ENCODE data around the gene DNAAF6.

DNA sequence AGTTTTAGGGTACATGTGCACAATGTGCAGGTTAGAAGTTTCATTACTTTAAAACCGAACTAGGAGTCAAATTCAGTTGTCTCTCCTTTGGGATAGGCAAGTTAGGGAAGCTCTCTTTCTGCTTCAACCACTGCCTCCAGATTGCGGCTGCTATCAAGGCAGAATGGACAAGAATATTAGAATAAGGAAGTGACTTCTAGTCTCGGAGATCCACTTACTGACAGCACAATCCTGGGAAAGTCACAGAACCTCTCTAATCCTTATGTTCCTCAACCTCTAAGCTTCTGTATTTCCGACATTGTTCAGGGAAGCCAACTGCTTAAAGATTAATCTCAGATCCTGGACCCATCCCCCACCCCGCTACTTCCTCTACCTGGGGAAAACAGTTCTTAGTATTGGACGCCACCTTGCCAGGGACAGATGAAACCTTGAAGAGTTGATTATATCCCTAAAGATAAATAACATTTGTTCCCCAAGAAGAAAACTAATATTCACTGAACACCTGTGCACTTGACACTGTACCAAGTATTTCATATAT is 2.3 kb upstream of the DNAAF6 start:
- TF ChIP-seq, protein P1, sequence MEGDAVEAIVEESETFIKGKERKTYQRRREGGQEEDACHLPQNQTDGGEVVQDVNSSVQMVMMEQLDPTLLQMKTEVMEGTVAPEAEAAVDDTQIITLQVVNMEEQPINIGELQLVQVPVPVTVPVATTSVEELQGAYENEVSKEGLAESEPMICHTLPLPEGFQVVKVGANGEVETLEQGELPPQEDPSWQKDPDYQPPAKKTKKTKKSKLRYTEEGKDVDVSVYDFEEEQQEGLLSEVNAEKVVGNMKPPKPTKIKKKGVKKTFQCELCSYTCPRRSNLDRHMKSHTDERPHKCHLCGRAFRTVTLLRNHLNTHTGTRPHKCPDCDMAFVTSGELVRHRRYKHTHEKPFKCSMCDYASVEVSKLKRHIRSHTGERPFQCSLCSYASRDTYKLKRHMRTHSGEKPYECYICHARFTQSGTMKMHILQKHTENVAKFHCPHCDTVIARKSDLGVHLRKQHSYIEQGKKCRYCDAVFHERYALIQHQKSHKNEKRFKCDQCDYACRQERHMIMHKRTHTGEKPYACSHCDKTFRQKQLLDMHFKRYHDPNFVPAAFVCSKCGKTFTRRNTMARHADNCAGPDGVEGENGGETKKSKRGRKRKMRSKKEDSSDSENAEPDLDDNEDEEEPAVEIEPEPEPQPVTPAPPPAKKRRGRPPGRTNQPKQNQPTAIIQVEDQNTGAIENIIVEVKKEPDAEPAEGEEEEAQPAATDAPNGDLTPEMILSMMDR (conservative IDR thresholded peaks at IDR 0.05; ENCODE audit: low read depth in 2 of 2), result no peak
- no peak for TF ChIP-seq EZH2 (IDR thresholded peaks at IDR 0.05; ENCODE audit: low read depth, unreplicated experiment)
- TF ChIP-seq CREB1 (CRISPR knock-in tag; IDR thresholded peaks at IDR 0.05; ENCODE audit: low read depth), result no peak
- no peak for TF ChIP-seq ZNF331 (CRISPR knock-in tag; IDR thresholded peaks at IDR 0.05; ENCODE audit: low read depth)
- TF ChIP-seq, protein P2, sequence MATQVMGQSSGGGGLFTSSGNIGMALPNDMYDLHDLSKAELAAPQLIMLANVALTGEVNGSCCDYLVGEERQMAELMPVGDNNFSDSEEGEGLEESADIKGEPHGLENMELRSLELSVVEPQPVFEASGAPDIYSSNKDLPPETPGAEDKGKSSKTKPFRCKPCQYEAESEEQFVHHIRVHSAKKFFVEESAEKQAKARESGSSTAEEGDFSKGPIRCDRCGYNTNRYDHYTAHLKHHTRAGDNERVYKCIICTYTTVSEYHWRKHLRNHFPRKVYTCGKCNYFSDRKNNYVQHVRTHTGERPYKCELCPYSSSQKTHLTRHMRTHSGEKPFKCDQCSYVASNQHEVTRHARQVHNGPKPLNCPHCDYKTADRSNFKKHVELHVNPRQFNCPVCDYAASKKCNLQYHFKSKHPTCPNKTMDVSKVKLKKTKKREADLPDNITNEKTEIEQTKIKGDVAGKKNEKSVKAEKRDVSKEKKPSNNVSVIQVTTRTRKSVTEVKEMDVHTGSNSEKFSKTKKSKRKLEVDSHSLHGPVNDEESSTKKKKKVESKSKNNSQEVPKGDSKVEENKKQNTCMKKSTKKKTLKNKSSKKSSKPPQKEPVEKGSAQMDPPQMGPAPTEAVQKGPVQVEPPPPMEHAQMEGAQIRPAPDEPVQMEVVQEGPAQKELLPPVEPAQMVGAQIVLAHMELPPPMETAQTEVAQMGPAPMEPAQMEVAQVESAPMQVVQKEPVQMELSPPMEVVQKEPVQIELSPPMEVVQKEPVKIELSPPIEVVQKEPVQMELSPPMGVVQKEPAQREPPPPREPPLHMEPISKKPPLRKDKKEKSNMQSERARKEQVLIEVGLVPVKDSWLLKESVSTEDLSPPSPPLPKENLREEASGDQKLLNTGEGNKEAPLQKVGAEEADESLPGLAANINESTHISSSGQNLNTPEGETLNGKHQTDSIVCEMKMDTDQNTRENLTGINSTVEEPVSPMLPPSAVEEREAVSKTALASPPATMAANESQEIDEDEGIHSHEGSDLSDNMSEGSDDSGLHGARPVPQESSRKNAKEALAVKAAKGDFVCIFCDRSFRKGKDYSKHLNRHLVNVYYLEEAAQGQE (IDR thresholded peaks at IDR 0.05; ENCODE audit: unreplicated experiment), result no peak
- TF ChIP-seq, protein P3, sequence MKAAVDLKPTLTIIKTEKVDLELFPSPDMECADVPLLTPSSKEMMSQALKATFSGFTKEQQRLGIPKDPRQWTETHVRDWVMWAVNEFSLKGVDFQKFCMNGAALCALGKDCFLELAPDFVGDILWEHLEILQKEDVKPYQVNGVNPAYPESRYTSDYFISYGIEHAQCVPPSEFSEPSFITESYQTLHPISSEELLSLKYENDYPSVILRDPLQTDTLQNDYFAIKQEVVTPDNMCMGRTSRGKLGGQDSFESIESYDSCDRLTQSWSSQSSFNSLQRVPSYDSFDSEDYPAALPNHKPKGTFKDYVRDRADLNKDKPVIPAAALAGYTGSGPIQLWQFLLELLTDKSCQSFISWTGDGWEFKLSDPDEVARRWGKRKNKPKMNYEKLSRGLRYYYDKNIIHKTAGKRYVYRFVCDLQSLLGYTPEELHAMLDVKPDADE (IDR thresholded peaks at IDR 0.05), result no peak
- no peak for TF ChIP-seq NANOG (IDR thresholded peaks at IDR 0.05; ENCODE audit: borderline replicate concordance)
- no peak for TF ChIP-seq POLR2AphosphoS5 (IDR thresholded peaks at IDR 0.05; ENCODE audit: low read depth)
- no peak for TF ChIP-seq EZH2phosphoT487 (IDR thresholded peaks at IDR 0.05; ENCODE audit: unreplicated experiment)
- TF ChIP-seq JUNB (IDR thresholded peaks at IDR 0.05; ENCODE audit: unreplicated experiment), result no peak
- no peak for TF ChIP-seq ZNF114 (CRISPR knock-in tag; IDR thresholded peaks at IDR 0.05)
- TF ChIP-seq STAT1 (IDR thresholded peaks at IDR 0.05; ENCODE audit: unreplicated experiment), result no peak
